H1 (cell line): ENCODE results near the gene ANKH. TPM values are rescaled to one million over a fixed set of nuclear protein-coding genes. Genes with fewer than 3 reads are reported as not detected.

Source experiments
- CTCF ChIA-PET: fragments of 300-600 bp; sonication (Branson Sonifier 250); formaldehyde crosslinking; loops from one replicate; lab custom pipeline; 2021; ENCODE audit not compliant: partially characterized antibody; lab: Charles Lee
- POLR2A ChIA-PET: fragments of 300-600 bp; sonication (Branson Sonifier 250); formaldehyde crosslinking; loops from one replicate; lab custom pipeline; 2021; ENCODE audit warnings: inconsistent platforms; ENCODE audit not compliant: partially characterized antibody; lab: Charles Lee
- DNase-seq, 2 experiments: peaks; one replicate each; pipeline versions ENCODE4 v3.0.0 to v3.0.0-alpha.2; 2010 to 2022; ENCODE audit warnings: low spot score in 2 of 2, low read depth in 1 of 2, mixed read lengths in 1 of 2
- FAIRE-seq: peaks from 2 replicates; lab custom pipeline; 2011; peaks lifted over from hg19 to GRCh38; lab: Jason Lieb, UNC
- H2AFZ ChIP-seq: 2 replicates; pipeline ENCODE4 v1.8.1; 2012; ENCODE audit warnings: low read length, inconsistent platforms
- H2AK5ac ChIP-seq: 2 replicates; pipeline ENCODE4 v1.6.1; 2013; ENCODE audit warnings: low read depth, low read length
- H2BK120ac ChIP-seq: replicated peaks from 2 replicates; pipeline ENCODE3; 2013; ENCODE audit warnings: low read depth, low read length, inconsistent platforms
- H2BK12ac ChIP-seq: 2 replicates; pipeline ENCODE4 v1.6.1; 2013; ENCODE audit warnings: low read depth, low read length
- H2BK15ac ChIP-seq: 2 replicates; pipeline ENCODE4 v1.6.1; 2013; ENCODE audit warnings: low read length
- H2BK20ac ChIP-seq: 2 replicates; pipeline ENCODE4 v1.6.1; 2013; ENCODE audit warnings: low read length
- H2BK5ac ChIP-seq: 2 replicates; pipeline ENCODE4 v1.6.1; 2013; ENCODE audit warnings: low read depth, low read length
- H3K14ac ChIP-seq: 2 replicates; pipeline ENCODE4 v1.6.1; 2013; ENCODE audit warnings: inconsistent platforms; ENCODE audit not compliant: insufficient read length
- H3K18ac ChIP-seq: 2 replicates; pipeline ENCODE4 v1.6.1; 2013; ENCODE audit warnings: low read length; ENCODE audit errors: extremely low read depth
- H3K23ac ChIP-seq: 2 replicates; pipeline ENCODE4 v1.6.1; 2013; ENCODE audit warnings: inconsistent platforms; ENCODE audit not compliant: insufficient read length
- H3K23me2 ChIP-seq: 2 replicates; pipeline ENCODE4 v1.6.1; 2013; ENCODE audit warnings: low read depth, low read length
- H3K27ac ChIP-seq: 2 replicates; pipeline ENCODE4 v1.6.1; 2011; ENCODE audit warnings: low read depth, low read length, inconsistent platforms
- H3K27me3 ChIP-seq, 4 experiments: replicated peaks in 1 of 4; 1 replicate in 1 of 4; 2 replicates in 3 of 4; pipeline versions ENCODE4 v1.6.1 to v1.8.1; 2011 to 2013; ENCODE audit warnings: low read length in 3 of 4, mild to moderate bottlenecking in 3 of 4, inconsistent platforms in 2 of 4, mixed read lengths in 2 of 4, moderate library complexity in 1 of 4; ENCODE audit not compliant: control insufficient read depth in 3 of 4, insufficient read depth in 3 of 4; ENCODE audit errors: extremely low read depth in 1 of 4
- H3K36me3 ChIP-seq, 4 experiments: 2 replicates each; pipeline versions ENCODE4 v1.6.1 to v1.8.1; 2011 to 2013; ENCODE audit warnings: mild to moderate bottlenecking in 4 of 4, low read length in 3 of 4, moderate library complexity in 2 of 4, control low read depth in 1 of 4, inconsistent platforms in 1 of 4; ENCODE audit not compliant: insufficient read depth in 4 of 4, control insufficient read depth in 2 of 4
- H3K4ac ChIP-seq: replicated peaks from 2 replicates; pipeline ENCODE3; 2013; ENCODE audit warnings: low read length, low read depth, mixed read lengths, inconsistent platforms; ENCODE audit not compliant: insufficient read length
- H3K4me1 ChIP-seq, 4 experiments: replicated peaks in 1 of 4; 1 replicate in 1 of 4; 2 replicates in 3 of 4; pipeline versions ENCODE4 v1.6.1 to v1.8.1; 2011 to 2013; ENCODE audit warnings: low read length in 3 of 4, inconsistent platforms in 2 of 4, mixed read lengths in 1 of 4; ENCODE audit not compliant: insufficient read depth in 4 of 4, control insufficient read depth in 3 of 4
- H3K4me2 ChIP-seq, 2 experiments: 2 replicates each; pipeline versions ENCODE4 v1.6.1 to v1.8.1; 2011 to 2013; ENCODE audit warnings: low read depth in 2 of 2, low read length in 2 of 2, control low read depth in 1 of 2, inconsistent platforms in 1 of 2, mild to moderate bottlenecking in 1 of 2; ENCODE audit not compliant: insufficient read depth in 1 of 2
- H3K4me3 ChIP-seq, 4 experiments: fragments of 200-600, 300-600 bp in 1 of 4; sonication (generic), shearing (Covaris generic), sonication (Bioruptor Twin) in 1 of 4; 2 replicates each; pipeline versions ENCODE4 v1.5.1 to v1.8.1; 2011 to 2016; ENCODE audit warnings: low read length in 4 of 4, low read depth in 3 of 4, control low read depth in 2 of 4, inconsistent platforms in 2 of 4, mild to moderate bottlenecking in 2 of 4, mixed read lengths in 1 of 4, moderate library complexity in 1 of 4; ENCODE audit not compliant: insufficient read depth in 2 of 4; ENCODE audit errors: extremely low read depth in 1 of 4
- H3K56ac ChIP-seq: replicated peaks from 2 replicates; pipeline ENCODE3; 2013; ENCODE audit warnings: low read depth, mild to moderate bottlenecking, mixed read lengths, low read length, inconsistent platforms; ENCODE audit not compliant: insufficient read length
- H3K79me1 ChIP-seq: 2 replicates; pipeline ENCODE4 v1.6.1; 2013; ENCODE audit warnings: low read depth, low read length, control low read depth
- H3K79me2 ChIP-seq, 2 experiments: 2 replicates each; pipeline versions ENCODE4 v1.6.1 to v1.8.1; 2012 to 2013; ENCODE audit warnings: low read length in 2 of 2, mild to moderate bottlenecking in 2 of 2, inconsistent platforms in 1 of 2; ENCODE audit not compliant: insufficient read depth in 2 of 2, control insufficient read depth in 1 of 2
- H3K9ac ChIP-seq, 4 experiments: replicated peaks in 1 of 4; 1 replicate in 1 of 4; 2 replicates in 3 of 4; pipeline versions ENCODE4 v1.6.1 to v1.8.1; 2011 to 2013; ENCODE audit warnings: low read depth in 3 of 4, low read length in 3 of 4, control low read depth in 2 of 4, mild to moderate bottlenecking in 2 of 4, moderate library complexity in 2 of 4, inconsistent platforms in 1 of 4; ENCODE audit errors: extremely low read depth in 1 of 4
- H3K9me3 ChIP-seq, 2 experiments: 2 replicates each; pipeline versions ENCODE4 v1.6.1 to v1.8.1; 2012 to 2013; ENCODE audit warnings: mild to moderate bottlenecking in 2 of 2, moderate library complexity in 2 of 2, control low read depth in 1 of 2, inconsistent platforms in 1 of 2, low read depth in 1 of 2, low read length in 1 of 2, mixed read lengths in 1 of 2; ENCODE audit not compliant: insufficient read depth in 2 of 2
- H4K20me1 ChIP-seq, 2 experiments: replicated peaks in 1 of 2; 2 replicates each; pipeline versions ENCODE3 to v1.8.1; 2011 to 2013; ENCODE audit warnings: inconsistent platforms in 2 of 2, low read length in 2 of 2, mild to moderate bottlenecking in 1 of 2; ENCODE audit not compliant: insufficient read depth in 2 of 2, control insufficient read depth in 1 of 2
- H4K5ac ChIP-seq: 2 replicates; pipeline ENCODE4 v1.6.1; 2013; ENCODE audit warnings: low read length, low read depth, mixed read lengths, inconsistent platforms; ENCODE audit not compliant: insufficient read length
- H4K8ac ChIP-seq: 2 replicates; pipeline ENCODE4 v1.8.0; 2013; ENCODE audit warnings: mild to moderate bottlenecking, moderate library complexity, low read length, inconsistent platforms; ENCODE audit not compliant: insufficient read depth; ENCODE audit errors: extremely low read depth
- H4K91ac ChIP-seq: replicated peaks from 2 replicates; pipeline ENCODE3; 2013; ENCODE audit warnings: low read length, mixed read lengths, inconsistent platforms; ENCODE audit not compliant: insufficient read length
- ASH2L ChIP-seq: fragments of 200-600, 300-600 bp; sonication (generic); IDR thresholded peaks from one replicate; pipeline ENCODE4 v1.7.1; 2017; ENCODE audit warnings: low read length
- BACH1 ChIP-seq: IDR thresholded peaks from 2 replicates; pipeline ENCODE4 v1.6.1; 2012; ENCODE audit warnings: low read length, improper control_type of control experiment
- E2F6 ChIP-seq: IDR thresholded peaks from 2 replicates; pipeline ENCODE4 v1.6.1; 2012; ENCODE audit warnings: inconsistent platforms
- EZH2 ChIP-seq: fragments of 200-600 bp; sonication (generic); IDR thresholded peaks from 2 replicates; pipeline ENCODE4 v1.7.1; 2012; ENCODE audit warnings: low read depth, mild to moderate bottlenecking, moderate library complexity, low read length, inconsistent platforms; ENCODE audit not compliant: severe bottlenecking
- KDM1A ChIP-seq: fragments of 200-600, 300-600 bp; sonication (generic); IDR thresholded peaks from 2 replicates; pipeline ENCODE4 v1.7.1; 2016; ENCODE audit warnings: mild to moderate bottlenecking, low read length, borderline replicate concordance
- RXRA ChIP-seq: IDR thresholded peaks from 2 replicates; pipeline ENCODE4 v1.6.1; 2011; ENCODE audit warnings: low read depth, mild to moderate bottlenecking, low read length, moderate library complexity; ENCODE audit not compliant: insufficient read depth
- SP4 ChIP-seq: IDR thresholded peaks from 2 replicates; pipeline ENCODE4 v1.6.1; 2012; ENCODE audit warnings: low read length, inconsistent platforms
- TAF7 ChIP-seq: optimal IDR thresholded peaks from 2 replicates; pipeline ENCODE3; 2011; ENCODE audit warnings: low read depth, mild to moderate bottlenecking, inconsistent platforms, low read length, moderate library complexity, borderline replicate concordance
- WGBS, 2 experiments: shearing (Covaris generic) in 1 of 2; methylation state at CpG; one replicate each; pipeline versions ENCODE4 v1.1.6 to v1.1.7; 2013 to 2015; ENCODE audit warnings: low lambda C conversion rate in 2 of 2, mixed read lengths in 2 of 2, inconsistent platforms in 1 of 2, low coverage in 1 of 2, missing lambda C conversion rate in 1 of 2; ENCODE audit not compliant: insufficient replicate concordance in 2 of 2, insufficient coverage in 1 of 2, insufficient read length in 1 of 2; ENCODE audit errors: extremely low coverage in 1 of 2, missing lambda C conversion rate in 1 of 2; 5-methylcytosine and 5-hydroxymethylcytosine counted together
- polyA plus RNA-seq, 7 experiments: library from polyadenylated mRNA; depleted of rRNA in 3 of 7; stranded (reverse) in 5 of 7; unstranded in 2 of 7; fragments of >200 nt in 5 of 7; fragments of 200-250 nt in 2 of 7; gene quantifications; 1 replicate in 5 of 7; 2 replicates in 1 of 7; 4 replicates in 1 of 7; pipeline versions ENCODE4 v1.2.1 to v1.2.3, GENCODE V29; 2011 to 2013; ENCODE audit warnings: missing spikeins in 2 of 7, mixed read lengths in 2 of 7
- total RNA-seq: library from RNA; stranded (reverse); fragmentation: NEBNext Ultra II Directional; extraction: Animal tissue kit (Norgen Biotek cat#: 25700); gene quantifications from 2 replicates; pipeline ENCODE4 v1.2.1, GENCODE V29; 2021

Gene ANKH
- total and polyA plus RNA-seq, 2 of the 8 experiments (the other 6 are each of a cell fraction or from before 2014, with no cell fraction given), result 5.3 to 13.0 TPM

GRCh38 chr5:14821100-14821845 lies 50.3 kb downstream of the ANKH start:
- Histone ChIP-seq H4K91ac (no peak overlapping the region), H3K9ac (no peak overlapping the region), H2BK120ac (no peak overlapping the region), H4K20me1 (peaks cover 0 to 2% of the 10 kb centered on the region in 2 experiments), H2AK5ac (no peak overlapping the region), H3K4me2 (no peak overlapping the region), H3K79me2 (no peaks in the 10 kb centered on the region), H3K4me3 (no peak overlapping the region), H3K4me1 (no peaks in the 10 kb centered on the region), H2BK15ac (no peak overlapping the region), H3K23me2 (no peaks in the 10 kb centered on the region), H3K79me1 (no peaks in the 10 kb centered on the region), H3K23ac (no peak overlapping the region), H2BK5ac (no peak overlapping the region), H2BK12ac (no peak overlapping the region), H4K5ac (no peak overlapping the region), H3K27ac (no peak overlapping the region), H2BK20ac (no peak overlapping the region), H3K4ac (no peak overlapping the region), H2AFZ (no peak overlapping the region), H3K56ac (no peak overlapping the region), H3K18ac (no peak overlapping the region), H3K36me3 (no peaks in the 10 kb centered on the region), H3K9me3 (no peaks in the 10 kb centered on the region), H3K27me3 (no peaks in the 10 kb centered on the region), H3K14ac (no peak overlapping the region), H4K8ac (no peak overlapping the region)
- 83% methylated on average over 9 of the region's 9 CpGs; no CpG with 5 or more reads in 1 of the 2 experiments for WGBS, 2 experiments
- FAIRE-seq, result no peak
- ChIA-PET CTCF (no interaction called here), POLR2A (interaction anchor here (0.6 kb wide), 1 partner anchor 29 kb away, joined by 3 read pairs; no protein-coding TSS in a partner anchor)
- no peak for DNase-seq
- TF ChIP-seq BACH1 (no peak), RXRA (no peak), KDM1A (no peak), TAF7 (no peak), E2F6 (no peak), SP4 (no peak), ASH2L (no peak), EZH2 (no peak)
